22Rv1 (cell line): ENCODE data around the gene XXYLT1.

Source experiments
- ZFX ChIP-seq: fragments of 450-650 bp; IDR thresholded peaks from 2 replicates; pipeline ENCODE4 v1.6.1; 2017; ENCODE audit warnings: antibody characterized with exemption, borderline replicate concordance
- TF ChIP-seq, protein P1 (sequence below): fragments of 450-650 bp; IDR thresholded peaks from 2 replicates; pipeline ENCODE4 v1.5.1; 2017; ENCODE audit warnings: mild to moderate bottlenecking

DNA sequence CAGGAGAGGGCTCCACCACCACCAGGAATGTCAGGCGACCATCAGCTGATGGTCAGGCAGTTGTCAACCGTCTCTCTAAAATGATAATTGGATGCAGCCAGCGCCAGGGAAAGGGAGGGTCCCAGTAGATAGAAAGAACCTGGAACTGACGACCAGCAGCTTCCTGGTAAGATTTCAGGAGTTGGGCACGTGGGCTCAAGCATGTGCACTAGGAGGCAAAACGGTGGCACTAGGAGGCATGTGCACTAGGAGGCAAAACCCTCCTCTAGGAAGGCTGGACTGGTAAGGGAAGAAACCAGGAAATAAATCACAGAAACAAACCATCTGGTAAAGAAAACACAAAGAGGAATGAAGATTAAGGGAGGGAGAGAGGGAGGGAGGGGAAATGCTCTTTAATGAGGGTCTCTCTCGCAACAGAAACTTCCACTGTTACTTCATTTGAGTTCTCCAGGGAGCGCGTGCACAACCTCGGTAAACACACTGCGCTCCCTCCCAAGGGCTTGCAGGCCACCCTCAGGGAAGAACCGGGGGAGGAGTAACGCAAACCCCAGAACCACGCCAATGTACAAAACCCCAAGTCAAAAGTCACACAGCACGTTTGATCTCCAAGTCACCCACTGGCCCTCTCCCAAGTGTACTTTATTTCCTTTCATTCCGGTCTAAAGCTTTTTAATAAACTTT lies 116.7 kb downstream of the XXYLT1 start:
- TF ChIP-seq, protein P1, sequence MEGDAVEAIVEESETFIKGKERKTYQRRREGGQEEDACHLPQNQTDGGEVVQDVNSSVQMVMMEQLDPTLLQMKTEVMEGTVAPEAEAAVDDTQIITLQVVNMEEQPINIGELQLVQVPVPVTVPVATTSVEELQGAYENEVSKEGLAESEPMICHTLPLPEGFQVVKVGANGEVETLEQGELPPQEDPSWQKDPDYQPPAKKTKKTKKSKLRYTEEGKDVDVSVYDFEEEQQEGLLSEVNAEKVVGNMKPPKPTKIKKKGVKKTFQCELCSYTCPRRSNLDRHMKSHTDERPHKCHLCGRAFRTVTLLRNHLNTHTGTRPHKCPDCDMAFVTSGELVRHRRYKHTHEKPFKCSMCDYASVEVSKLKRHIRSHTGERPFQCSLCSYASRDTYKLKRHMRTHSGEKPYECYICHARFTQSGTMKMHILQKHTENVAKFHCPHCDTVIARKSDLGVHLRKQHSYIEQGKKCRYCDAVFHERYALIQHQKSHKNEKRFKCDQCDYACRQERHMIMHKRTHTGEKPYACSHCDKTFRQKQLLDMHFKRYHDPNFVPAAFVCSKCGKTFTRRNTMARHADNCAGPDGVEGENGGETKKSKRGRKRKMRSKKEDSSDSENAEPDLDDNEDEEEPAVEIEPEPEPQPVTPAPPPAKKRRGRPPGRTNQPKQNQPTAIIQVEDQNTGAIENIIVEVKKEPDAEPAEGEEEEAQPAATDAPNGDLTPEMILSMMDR = no peak
- TF ChIP-seq ZFX = no peak
